CD4-positive, alpha-beta T cell treated with Interleukin-15 for 4 hours (primary cell): ENCODE data around the gene GRIK4.

Experiments
- DNase-seq: peaks from one replicate; pipeline ENCODE4 v3.0.0-alpha.2; 2020; ENCODE audit warnings: low spot score

Gene GRIK4

DNA sequence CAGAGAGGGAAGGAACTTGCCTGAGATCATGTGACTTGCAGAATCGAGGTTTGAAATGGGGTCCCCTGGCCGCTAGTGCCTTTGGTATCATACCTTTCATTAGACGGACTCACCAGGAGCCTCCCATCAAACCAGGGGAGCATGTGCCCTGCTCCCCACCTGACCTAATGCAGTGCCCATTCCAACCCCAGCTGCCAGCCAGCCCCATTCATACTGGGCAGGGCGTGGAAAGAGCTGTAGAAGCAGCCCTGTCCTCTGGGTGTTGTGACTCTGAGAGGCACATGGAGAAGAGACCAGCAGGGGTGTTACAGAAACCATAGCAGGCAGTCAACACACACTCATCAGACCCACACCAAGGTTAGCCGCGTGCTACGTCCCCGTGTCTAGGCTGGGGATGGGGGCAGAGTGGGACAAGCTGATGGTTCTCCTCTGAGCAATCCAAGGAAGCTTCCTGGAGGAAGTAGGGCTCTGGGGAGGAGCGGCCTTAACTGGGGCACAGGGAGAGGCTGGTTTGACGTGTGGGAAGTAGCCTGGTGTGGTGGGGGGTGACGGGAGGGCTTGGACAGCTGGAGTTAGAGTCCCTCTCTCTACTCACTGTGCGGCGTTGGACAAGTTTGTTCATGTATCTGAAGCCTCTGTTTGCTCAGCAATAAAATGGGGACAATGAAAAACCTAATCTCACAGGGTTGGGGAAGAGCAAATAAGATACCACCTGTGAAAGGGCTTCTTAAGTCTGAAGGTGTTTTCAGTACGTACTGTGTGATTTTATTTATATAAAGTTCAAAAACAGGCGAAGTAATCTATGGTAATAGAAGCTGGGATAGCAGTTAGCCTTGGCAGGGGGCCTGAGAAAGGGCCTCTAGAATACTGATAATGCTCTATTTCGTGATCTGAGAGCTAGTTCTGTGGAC is 14.0 kb downstream of the GRIK4 start:
- no peak for DNase-seq

- no peak for DNase-seq
Measured at GRCh38 chr11:120526241-120526640, 14.7 kb downstream of the GRIK4 start.

GRCh38 chr11:120527111-120527761 is 15.7 kb downstream of the GRIK4 start:
- no peak for DNase-seq

GRCh38 chr11:120528749-120529148 is 17.2 kb downstream of the GRIK4 start:
- no peak for DNase-seq

GRCh38 chr11:120529214-120529613 is 17.7 kb downstream of the GRIK4 start:
- DNase-seq, result no peak

DNA sequence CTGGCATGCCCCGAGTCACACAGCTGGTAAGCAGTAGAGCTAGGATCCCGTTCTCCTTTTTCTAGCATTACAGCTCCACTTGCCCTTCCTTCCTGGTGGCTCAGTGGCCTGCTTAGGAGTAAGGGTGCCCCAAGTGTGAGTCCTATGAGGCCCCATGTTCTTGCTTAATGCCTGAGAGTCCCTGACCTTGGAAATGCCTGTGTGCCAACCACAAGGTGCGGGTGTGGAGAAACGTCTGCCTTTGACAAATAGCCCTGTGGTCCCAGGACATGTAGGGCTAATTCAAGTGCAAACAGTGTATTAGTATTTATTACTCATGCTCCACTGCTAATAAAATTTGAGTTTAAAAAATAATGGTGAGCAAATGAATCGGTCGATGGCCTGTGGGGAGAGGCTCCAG is 18.4 kb downstream of the GRIK4 start:
- no peak for DNase-seq

DNA sequence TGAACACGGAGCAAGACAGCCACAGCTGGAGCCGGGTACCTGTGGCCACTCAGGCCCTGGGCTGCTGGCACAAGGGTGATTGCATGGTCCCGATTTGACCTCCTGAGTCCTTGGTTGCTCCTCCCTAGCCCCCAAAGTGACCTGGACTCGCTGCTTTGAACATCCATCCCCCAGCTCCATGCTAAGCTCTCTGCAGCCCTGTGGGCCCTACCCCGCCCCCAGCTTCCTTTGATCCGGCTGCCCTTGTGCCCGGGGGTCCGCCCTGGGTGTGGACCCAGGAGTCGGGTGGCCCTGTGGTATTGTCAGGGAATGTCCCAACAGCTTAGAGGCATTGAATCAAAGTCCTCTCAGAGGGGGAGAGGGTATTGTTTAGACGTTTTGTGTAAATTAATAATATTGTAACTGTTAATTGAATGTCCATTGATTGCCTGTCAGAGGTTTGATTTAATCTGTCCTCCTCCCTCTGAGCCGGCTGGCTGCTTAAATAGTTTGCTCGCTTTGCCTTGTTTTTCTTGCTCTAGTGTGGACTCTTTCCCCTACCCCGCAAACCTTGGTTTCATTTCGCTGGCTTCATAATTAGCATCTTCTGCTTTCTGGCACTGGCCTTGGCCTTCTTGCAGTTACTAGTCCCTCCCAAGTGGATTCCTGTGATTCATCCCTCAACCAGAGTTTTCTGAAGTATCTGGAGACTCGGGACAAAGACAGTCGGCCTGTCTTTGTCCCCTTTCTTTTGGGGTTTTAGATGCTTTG is 20.7 kb downstream of the GRIK4 start:
- DNase-seq, result no peak

GRCh38 chr11:120532832-120533196 is 21.3 kb downstream of the GRIK4 start:
- no peak for DNase-seq

DNA sequence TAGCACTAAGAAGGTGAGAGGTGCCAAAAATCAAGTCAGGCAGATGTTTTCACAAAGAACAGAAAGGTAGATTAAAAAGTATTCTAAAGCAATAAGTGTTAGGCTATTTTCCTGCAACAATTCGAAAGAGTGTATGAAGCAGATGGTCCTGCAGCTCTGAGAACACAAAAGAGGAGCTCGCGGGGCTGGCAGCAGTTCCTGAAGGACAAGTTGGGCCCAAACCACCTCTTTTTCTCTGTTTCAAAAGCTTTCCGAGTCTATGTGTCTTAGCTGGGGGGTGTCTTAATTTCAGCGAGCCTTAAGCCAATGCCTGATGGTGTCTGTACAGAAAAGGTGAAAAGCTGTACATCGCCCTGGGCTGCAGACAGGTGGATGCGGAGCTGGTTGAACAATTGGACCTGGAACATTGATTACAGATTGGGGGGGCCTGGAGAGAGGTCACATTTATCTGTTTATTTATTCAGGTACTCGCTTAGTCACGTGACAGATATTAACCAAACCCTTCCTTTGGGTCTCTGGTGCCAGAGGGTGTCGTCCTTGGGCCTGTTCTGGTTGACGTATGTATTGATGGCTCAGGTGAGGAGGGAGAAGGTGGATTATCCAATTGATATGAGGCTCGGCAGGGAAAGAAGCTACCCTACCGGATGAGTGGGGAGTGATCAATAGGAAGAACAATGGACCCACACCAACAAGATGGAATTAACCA is 24.7 kb downstream of the GRIK4 start:
- DNase-seq, result no peak

DNA sequence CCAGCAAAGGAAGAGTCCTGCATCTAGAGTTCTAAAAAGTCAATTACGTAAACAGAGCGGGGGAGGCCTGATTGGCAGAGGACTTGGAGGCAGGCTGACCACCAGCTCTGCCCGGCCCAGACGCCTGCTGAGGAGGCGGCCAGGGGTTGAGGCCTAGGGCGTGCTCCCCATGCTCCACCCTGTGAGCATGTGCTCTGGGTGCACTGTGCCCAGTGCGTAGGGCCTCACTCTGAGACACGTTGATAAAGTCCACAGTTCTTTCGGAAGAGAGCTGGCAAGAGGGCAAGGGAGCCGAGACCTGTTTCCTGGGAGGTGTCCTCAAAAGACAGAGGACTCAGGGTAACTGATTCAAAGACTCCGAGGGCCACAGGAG is 25.2 kb downstream of the GRIK4 start:
- no peak for DNase-seq

DNA sequence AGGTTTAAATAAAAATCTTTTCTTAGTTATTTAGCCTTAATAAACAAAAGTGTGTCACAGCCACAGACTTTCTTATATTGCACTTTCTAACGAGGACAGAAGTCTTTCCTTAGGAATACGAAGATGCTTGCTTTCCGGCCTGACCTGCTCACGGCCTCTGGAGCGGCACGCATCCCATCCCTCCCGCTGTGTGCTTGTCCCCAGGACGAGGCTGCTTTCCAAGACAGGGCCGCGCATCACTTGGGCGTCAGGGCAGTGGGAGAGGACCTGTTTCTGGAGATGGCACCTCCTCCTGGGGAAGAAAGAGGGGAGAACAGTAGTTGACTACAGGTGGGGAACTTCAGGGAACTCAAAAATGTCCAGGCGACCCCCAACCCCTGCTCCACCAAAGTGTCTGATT is 26.4 kb downstream of the GRIK4 start:
- no peak for DNase-seq

DNA sequence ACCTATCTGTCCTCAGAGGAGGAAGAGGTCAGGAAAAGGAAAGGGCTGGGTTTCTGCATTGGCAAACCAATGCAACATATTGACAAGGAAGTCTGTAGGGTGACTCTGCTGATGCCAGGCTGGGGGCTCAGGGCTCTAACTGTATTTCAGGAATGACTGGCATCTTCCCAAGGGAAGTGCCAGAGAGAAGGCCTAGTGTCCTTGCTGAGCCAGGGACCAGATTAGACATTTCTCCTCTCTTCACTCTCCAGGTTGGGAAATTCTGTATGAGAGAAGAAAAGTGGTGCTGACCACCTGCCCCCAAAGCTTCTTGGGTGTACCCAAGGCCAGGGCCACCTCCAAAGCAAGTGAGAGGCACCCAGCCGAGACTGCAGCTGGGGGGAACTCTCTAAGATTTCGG is 27.2 kb downstream of the GRIK4 start:
- DNase-seq, result no peak

GRCh38 chr11:120539667-120540369 is 28.3 kb downstream of the GRIK4 start:
- DNase-seq, result no peak

GRCh38 chr11:120540744-120541465 is 29.4 kb downstream of the GRIK4 start:
- DNase-seq, result no peak

DNA sequence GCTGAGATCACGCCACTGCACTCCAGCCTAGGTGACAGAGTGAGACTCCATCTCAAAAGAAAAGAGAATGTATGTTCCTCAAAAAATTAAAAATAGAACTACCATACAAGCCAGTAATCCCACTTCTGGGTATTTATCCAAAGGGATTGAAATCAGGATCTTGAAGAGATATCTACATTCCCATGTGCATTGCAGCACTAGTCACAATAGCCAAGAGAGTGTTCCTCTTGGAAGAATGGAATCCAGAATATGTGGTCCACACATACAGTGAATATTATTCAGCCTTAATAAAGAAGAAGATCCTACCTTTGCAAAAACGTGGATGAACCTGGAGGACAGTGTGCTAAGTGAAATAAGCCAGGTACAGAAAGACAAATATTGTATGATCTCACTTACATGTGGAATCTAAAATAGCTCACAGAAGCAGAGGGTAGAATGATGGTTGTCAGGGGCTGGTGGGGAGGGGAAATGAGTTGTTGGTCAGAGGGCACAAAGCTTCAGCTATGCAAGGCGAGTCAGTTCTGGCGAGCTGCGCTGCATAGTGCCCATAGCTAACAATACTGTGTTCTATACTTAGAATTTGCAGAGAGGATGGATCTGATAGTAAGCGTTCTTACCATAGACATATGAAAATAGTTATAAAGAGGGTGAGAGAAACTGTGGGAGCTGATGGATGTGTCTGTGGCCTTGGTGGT is 32.1 kb downstream of the GRIK4 start:
- DNase-seq, result no peak

GRCh38 chr11:120545813-120546212 is 34.3 kb downstream of the GRIK4 start:
- DNase-seq, result no peak

- no peak for DNase-seq
Measured at GRCh38 chr11:120546312-120547205, 35.0 kb downstream of the GRIK4 start.

DNA sequence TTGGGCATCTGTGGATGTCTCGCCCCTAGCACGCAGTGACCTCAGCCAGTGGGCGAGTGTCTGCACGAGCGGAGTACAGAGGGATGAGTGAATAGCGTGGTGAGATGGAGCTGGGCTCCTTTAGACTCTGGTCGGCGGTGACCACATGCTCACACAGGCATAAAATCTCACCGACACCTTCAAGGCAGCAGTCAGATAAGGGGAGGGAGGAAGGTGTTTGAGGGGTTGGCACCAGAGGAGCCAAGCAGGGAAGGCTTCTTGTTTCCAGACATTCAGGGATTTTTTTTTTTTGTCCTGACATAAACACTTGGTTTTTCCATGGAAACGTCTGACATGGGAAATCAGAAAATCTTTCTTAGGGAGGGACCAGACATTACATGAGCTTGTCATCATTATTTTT is 35.8 kb downstream of the GRIK4 start:
- DNase-seq, result no peak
